ENCODE results near the gene NPPC.
"Not testable (repeated sequence)": the region's sequence is repeated elsewhere in the genome, so short reads cannot be mapped to it uniquely, and the experiment has no call there.

NPPC gene

DNA sequence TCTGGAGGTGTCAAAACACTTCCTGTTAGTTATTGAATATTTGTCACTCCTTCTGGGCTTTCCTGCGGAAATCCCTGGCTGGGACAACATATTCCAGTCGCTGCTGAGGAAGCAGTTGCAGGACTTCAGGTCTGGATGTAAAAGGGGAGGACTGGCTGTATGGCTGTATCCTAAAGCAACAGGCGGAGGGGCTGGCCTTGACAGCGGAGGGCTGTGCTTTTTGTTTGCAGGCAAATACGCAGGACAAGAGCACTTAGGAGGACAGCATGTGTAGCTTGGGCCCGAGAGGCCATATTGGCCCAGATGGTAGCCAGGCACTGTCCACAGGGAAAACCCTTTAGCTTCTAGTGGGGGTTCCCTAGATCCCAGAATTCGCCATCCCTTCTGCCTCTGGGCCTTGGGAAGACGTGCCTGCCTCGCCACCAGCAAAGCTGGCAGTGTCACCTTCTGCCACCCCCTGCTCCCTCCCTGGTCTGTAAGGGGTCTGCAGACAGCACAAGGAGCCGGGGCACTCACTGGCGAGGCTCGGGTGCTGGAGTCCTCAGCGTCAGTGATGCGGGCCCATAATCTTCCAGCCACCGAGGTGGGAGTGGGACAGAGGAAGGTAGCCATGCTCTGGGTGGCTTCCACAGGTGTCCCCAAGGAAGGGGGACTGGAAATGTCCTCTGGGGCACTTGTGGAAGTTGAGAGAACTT, 6.7 kb downstream of the NPPC start:
- ATAC-seq: no peak

DNA sequence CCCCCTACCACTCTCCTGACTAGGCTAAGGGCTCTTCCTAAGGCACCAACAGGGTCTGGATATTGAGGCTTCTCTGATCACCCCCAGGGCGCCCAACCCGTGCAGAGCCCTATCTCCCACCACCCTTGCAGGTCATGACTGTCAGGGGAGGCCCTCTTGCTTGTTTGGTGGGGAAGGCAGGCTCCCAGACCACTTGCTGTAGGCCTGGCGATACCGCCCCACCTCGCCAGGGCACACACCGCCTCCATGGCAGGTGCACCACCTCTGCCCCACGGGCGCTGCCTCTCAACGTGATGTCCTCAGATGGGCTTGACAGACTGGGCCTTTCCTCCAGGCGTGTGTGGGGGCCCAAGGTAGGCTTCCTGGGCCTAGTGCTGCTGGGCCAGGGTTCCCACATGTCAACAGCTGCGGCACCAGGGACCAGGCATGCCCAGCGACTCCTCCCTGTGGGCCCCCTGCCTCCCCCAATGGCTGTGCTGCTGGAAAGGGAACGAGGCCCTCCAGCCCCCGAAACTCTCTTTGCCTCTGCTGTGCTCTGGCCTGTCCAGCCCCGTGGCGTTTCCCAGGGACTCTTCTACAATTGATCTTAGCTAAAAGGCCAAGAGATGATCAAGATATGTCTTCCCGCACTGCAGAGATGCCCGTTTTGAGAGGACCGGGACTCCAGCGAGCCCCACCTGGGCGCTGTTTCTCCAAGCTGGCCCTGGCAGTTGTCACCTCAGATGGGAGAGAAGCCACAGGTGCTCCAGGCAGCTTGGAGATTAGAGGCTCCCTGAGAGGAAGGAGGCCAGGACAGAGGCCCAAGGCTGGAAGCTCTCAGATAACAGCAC, 7.5 kb downstream of the NPPC start:
- no peak for ATAC-seq

DNA sequence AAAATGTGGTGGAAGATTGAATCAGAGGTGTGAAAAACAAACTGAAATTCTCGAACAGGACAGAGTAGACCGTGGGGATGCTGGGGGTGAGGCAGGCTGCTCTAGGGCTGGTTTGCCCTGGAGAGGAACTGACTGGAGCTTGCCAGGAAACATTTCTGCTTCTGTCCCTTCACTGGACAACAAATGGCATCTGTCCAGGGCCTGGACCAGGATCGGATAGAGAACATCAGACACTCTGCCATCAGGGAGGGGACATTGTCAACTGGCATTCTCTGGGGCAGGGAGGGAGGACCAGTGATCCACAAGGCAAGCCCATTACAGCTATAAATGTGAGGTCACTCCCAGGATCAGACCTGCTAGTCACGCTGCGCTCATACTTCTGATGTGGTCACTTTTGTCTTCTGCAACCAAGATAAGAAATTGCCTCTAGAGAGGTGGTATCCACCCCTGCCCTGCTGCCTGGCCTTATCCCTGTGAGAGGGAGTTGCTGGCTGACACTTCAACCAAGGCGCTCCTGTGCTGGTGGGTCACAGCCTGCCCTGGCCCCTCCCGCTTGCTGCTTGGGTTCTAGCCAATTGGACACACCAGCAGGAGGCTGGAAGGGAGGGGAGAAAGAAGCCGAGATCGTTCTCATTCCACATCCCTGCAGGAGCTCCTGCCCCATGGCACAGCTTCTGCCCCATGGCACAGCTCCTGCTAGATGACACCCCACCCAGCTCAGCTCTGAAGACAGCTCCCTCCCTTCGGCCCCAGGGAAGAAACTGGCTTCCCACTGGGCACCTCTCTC, 8.7 kb downstream of the NPPC start:
- ATAC-seq: no peak

DNA sequence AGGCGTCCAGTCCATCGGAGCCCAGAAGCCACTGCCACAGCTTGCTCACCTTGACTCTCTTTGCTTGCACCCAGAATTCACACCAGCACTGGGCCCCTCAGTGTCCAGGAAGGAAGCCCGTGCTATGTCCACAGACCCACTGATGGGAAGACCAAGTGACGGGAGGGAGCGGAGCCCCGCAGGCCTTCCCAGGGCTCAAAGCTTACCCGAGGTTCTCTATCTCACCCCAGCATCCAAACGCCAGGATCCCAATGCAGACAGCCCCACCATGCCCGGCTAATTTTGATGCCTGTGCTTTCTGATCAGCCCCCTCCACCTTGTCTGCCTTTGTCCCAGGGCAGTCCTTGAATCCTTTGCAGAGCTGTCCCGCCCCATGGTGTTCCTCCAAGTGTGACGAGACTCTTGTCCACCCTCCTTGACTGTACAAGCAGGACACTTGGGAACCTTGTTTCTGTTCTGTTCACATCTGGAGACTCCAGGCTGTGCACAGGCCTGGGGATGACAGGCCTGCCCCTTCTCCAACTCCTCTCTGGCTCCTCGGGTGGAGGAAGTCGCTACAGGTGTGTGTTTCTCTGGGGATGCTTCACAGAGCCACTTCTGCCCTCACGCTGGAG, 12.0 kb downstream of the NPPC start:
- ATAC-seq: no peak

DNA sequence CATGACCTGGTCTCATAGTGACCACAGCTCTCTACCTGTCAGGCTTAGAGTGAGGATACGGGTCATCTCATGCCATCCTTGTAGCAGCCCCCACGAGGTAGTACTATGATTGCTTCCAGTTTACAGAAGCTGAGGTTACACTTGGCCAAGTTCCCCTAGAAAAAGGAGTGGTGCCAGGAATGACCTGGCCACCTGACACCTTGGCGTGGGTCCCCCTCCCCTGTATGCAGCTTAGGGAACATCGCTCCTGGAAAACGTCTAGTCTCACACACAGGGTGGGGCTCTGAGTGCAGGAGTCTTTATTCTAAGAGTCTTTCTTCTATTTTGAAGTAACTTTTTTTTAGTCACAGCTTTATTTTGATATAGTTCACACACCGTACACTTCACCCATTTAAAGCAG, 14.8 kb downstream of the NPPC start:
- ATAC-seq: no peak

DNA sequence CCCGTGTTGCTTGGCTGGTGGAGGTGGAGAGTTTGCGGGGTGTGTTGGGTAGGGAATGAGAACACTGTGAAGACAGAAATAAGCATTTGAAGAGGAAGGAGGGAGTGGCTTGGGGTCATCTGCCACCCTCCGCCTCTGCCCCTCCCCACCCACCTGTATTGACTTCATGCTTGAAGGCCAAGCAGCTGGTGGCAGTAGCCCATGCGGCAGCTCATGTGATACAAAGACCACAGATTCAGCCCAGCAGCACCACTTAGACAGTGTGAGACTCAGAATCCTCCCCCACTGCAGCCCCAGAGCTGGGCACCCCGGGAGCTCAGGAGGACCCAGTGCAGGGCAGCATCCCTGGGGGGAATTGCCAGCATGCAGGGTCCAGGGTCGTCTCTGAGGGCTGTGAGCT, 15.4 kb downstream of the NPPC start:
- ATAC-seq: no peak

DNA sequence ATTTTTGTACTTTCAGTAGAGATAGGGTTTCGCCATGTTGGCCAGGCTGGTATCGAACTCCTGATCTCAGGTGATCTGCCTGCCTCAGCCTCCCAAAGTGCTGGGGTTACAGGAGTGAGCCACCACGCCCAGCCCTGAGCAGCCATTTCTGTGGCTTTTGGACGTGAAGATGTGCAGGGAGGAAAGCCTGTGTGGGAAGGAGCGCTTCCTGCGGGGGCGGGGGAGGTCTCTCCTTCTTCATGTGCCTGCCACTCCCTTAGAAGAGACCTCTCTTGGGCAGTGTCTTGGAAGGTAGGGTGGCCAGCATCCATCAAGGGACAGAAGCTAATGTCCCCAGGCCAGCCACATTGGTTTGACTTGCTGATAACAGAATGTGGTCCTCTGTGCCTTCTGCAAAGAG, 16.0 kb downstream of the NPPC start:
- not testable (repeated sequence) for ATAC-seq

DNA sequence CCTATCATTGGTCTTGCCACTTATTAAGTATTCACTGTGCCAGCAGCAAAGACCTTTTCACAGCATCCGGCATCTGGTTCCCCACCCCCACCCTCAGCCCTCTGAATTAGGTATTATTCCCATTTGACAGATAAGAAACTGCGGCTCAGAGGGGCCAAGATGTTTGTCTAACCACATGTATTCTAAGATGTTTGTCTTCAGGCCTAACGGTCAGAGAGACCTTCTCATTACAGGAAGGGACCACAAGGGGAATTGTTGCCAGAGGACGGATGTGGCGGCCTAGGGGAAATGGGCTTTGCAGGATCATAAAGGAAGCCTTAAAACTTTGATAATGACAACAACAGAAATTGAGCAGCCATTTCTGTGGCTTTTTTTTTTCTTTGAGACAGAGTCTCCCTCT, 16.6 kb downstream of the NPPC start:
- ATAC-seq: no peak

DNA sequence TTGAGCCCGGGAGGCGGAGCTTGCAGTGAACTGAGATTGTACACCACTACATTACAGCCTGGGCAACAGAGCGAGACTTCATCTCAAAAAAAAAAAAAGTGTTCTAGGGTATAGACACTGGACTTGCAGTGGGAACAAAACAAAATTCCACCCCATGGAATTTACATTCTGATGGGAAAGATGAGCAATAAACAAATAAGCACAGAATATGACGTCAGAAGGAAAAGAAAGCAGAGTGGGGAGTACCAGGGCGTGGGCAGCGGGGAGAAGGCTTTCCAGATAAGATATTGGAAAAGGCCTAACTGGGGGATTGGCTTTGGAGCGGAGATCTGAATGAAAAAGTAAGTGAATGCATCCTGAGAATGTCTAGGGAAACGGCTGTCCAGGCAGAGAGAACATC, 17.6 kb downstream of the NPPC start:
- no peak for ATAC-seq

DNA sequence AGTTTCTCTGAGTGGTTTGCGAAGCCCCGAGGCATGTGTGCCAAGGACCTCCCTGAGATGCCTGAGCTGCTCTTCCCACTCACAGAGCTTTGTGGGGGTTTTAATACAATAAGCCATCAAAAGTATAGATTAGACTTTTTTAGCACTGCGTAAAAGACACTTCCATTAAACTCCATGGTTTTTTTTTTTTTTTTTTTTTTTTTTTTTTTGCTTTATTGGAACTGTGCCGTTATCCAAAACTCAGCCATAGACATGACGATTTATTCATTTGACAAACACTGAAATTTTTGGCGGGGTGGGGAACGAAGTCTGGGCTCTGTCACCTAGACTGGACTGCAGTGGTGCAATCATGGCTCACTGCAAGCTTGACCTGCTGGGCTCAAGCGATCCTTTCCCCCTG, 18.4 kb downstream of the NPPC start:
- ATAC-seq: no peak

DNA sequence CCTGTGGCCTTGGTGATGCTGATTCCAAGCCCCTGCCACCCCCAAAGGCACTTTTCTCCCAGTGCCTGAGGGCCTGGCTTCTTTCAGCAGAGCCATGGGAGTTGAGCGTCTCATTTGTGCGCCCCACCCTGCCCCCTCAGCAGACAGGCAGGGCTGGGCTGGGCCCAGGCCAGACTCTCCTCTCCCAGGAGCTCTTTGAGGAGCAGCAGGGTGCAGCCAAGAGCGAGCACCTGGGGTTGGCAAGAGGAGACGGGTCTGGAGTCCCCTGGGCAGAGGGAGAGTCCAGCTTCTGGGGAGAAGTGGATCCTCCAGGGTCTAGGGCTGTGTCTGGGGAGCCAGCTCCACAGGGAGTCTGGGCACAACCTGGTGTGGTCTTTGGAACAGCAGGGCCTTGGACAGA, 21.2 kb downstream of the NPPC start:
- ATAC-seq: no peak

DNA sequence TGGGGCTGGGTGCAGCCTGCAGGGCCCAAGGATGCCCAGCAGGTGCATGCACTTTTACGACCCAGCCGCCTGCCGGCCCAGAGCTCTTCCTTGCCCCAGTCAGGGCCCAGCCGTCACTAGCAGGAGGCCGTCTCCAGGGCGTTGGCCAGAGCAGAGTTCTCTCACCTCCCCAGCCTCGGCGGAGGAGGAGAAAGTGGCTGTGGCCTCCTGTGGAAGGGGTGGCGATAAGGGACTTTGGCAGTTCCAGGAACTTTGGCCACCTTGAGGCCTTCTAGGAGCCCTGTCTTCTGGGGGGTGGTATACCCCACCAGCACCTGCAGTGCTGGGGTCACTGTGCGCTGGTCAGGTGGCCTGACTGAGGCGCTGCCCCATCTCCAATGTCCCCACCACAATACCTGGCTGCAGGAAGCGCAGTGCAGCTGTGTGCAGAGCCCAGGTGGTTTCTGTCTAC, 22.0 kb downstream of the NPPC start:
- no peak for ATAC-seq

DNA sequence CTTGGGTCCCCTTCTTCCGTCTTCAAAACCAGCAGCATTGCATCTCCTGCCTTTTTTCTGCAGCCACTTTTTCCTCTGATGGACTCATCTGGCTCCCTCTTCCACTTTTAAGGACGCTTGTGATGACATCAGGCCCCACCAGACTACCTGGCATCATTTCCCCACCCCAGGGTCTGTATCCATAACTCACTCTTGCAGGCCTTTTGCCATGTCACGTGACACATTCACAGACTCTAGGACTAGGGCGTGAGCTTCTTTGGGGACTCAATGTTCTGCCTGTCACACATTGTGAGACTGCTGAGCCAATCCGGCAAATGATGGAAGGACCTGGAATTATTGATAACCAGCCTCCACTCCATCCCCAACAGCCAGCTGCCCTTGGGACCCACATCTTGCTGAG, 23.6 kb downstream of the NPPC start:
- ATAC-seq: no peak

DNA sequence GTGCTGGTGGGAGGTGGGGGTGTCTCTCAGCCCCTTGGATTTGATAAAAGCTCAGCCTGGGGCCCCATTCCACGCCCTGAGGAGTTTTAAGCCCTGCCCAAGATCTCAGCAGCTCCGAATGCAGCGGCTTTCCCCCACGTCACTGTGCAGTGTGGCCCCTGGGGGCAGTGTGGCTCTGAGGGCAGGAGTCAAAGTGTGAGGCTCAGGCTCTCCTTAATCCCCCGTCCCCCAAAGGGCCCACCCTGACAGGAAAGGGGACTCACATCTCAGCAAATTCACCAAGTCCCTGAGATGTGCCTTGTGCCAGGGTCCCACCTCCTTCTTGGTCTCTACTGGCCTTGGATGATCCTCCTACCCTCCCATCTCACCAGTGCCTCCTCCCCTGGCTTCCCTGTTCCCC, 25.2 kb downstream of the NPPC start:
- ATAC-seq: no peak

DNA sequence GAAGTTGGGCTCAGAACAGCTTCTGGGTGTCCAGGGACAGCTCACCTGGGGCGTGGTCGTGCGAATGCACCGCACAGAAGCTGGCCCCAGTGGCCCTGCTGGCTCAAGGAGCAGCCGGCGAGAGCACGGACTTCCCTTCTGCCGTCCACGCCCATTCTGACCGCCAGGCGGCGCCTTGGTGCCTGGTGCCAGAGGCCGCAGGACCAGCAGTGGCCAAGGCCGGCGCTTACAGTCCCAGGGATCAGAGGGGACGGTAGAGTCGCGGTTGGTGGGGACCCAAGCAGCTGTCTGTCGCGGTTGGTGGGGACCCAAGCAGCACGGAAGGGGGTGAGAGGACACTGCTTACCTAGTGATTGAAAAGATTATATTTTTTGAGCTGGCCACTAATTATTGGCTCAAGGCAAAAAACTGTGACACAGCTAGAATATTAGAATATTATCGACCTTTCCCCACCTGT, 25.7 kb downstream of the NPPC start:
- ATAC-seq: peak in 1 of 2 donors; percentile 17

DNA sequence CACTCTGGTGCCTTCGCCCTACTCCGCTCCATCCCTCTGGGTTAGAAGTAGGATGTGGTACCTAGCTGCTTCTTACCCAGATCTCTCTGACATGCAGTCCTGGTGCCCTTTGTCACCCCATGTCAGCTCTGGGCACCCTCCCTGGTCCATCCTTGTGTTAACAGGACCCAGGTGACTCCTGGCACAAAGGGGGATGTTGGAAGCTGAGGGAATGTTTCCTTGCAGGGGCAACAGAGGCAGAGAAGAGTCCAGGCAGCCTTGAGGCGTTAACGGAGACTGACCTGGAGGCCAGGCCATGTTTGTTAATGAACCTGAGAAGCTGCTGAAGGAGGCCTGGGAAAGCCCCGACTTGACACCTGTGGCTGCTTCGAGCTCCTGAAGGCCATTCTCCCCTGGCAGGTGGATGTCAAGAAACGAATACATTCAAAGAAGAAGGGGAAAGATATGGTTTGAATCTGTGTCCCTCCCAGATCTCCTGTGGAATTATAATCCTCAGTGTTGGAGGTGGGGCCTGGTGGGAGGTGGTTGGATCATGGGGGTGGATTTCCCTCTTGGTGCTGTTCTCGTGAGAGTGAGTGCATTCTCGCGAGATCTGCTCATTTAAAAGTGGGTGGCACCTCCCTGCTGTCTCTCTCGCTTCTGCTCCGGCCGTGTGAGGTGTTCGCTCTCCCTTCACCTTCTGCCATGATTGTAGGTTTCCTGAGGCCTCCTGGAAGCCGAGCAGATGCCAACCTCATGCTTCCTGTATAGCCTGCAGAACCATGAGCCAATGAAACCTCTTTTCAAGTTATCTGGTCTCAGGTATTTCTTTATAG, 31.4 kb downstream of the NPPC start:
- ATAC-seq: no peak

DNA sequence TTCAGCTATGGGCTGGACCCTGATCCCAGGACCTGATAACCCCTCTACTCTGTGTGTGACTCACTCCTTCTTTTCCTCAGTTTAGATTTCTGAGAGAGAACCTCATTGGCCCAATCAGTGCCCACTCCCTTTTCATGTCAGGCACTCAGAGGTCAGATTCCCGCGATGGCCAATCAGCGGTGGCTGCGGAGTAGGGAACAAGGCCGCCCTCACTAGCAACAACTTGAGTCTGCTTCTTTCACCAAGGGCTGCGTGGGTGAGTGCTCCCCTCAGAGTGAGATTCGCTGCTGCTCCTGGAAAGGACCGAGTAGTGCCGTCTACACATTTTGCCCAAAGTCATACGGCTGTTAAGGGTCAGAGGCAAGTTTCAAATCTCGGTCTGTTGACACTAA, 34.7 kb downstream of the NPPC start:
- no peak for ATAC-seq

DNA sequence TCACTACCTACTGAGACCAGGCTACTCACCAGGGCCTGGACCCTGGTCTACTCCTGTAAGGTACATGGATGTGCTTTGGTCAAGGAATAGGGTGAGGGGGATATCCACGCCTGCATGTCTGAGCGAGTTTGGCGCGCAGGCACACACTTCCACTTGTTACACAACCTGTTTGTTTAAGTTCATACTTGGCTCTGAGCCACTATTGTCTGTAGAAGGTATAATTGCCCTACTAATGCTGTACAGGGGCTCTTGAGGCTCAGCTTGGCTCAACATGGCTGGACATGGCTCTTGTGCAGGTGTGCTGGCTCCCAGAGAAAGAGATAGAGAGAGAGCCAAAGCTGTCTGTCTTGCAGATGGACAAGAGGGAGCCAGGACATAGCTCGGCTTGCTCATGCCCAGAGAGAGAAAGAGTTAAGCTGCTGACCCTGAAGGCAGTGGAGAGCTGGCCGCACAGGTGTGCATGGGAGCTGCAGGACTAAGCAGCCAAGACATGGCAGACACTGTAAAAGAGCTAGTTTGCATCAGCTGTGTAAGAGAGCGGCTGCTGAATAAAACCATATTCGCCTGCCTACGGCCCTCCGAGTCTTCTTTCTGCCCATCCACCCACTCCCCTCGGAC, 35.2 kb downstream of the NPPC start:
- ATAC-seq: no peak

DNA sequence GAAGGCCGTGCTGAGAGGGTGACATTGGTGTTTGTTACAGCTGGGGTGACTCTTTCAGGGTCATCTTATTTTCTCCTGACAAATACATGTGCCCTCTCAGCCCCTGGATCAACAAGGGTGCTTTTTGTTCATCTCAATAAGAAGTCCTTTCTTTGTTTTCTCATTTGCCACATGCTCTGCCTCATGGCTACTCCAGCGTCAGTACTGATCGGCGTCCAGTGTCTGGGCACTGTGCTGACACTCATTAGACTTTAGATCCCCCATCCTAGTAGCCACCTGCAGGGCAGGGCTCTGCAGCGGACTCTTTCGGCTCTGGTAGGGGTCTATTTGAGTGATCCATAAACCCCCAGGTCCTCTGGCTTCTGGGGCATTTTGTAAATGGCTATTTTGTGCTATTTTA, 38.4 kb downstream of the NPPC start:
- no peak for ATAC-seq

DNA sequence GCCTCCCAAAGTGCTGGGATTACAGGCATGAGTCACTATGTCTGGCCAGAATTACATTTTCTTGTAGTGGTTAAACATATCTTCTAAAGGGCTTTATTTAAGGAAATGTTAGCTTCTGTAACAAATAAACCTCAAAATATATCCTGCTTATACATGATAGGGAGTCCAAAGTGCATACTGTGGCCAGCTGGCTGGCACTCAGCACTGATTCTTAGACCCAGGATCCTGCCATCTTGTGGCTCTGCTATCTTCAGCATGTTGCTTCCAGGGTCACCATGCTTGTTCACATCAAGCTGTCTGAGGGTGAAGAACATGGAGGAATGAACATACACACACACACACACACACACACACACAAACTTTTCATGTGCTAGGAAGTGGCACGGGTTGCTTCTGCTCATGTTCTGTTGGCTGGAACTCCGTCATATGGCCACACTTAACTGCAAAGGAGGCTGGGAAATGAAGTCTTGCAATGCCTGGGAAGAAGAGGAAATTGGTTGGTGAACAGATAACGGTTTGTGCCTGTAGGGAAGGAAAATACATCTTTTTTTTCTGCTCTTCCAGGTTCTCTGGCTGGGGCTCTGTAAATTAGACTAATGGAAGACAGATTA, 40.0 kb downstream of the NPPC start:
- ATAC-seq: no peak

DNA sequence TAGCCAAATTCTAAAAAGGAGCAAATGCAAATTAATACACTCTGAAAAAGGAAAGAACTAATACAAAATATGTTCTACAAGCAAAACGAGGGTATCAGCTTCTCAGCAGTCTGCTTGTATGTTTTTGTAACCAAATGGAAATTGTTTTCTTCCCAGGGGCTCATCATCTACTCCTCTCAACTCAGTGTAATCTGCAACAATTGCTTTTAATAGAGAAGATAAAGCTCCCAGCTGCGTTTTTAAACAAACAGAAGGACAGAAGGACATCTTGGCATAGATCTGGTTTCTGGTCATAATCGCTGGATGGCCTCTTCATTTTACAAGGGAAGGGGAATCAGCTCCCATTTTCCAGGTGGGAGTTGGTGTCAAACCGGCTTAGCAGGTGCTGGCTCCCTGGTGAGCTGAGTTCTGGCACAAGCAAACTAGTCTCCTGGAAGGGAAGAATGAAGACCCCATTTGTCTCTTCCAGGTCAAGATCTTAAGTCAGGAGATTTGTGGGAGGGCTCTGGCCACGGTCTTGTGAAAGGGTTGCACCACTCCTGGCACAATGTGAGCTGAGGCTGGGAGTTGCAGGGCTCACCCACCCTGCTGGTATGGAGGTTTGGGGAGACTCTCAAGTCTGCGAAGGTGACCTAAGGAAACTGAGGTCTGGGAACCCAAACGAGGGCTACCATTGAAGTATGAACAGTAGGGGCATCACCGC, 41.6 kb downstream of the NPPC start:
- no peak for ATAC-seq
